ENCODE data around the gene GOLT1A.

GOLT1A gene

GRCh38 chr1:204172404-204173029, 41.3 kb downstream of the GOLT1A start:
- H3K4me3 ChIP-seq (ENCODE audit: low read length): no peak overlapping the region
- DNase-seq (ENCODE audit: low read depth, low spot score): no peak

DNA sequence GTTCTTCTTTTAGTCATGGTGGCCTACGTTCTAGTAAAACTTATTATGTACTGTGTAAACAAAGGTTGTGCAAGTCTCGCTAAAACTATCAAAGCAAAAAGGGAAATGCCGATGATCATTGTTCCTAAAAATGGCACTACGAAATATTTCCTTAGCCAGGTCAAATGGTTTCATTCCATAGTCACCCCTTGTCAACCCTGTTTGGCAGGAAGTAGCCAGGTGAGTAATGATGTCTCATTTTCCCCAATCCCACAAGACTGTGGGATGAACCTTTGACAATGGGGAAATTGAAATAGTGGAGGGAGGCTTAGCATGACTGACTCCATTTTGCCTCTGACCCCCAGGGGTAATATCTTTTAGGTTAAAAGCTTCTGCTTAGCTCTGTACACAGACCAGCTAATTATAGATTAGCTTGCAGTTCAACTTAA, 42.0 kb downstream of the GOLT1A start:
- no peak for DNase-seq (ENCODE audit: low read depth, low spot score)

GRCh38 chr1:204170494-204171155, 43.2 kb downstream of the GOLT1A start:
- H3K4me3 ChIP-seq (ENCODE audit: low read length): no peak overlapping the region
- no peak for DNase-seq (ENCODE audit: low read depth, low spot score)

More for the DNA sequence above, 42.0 kb downstream of the GOLT1A start:
- H3K4me3 ChIP-seq (ENCODE audit: low read length): no peak overlapping the region

- no peak overlapping the region for H3K4me3 ChIP-seq (ENCODE audit: low read length)
- no peak for DNase-seq (ENCODE audit: low read depth, low spot score)
These were observed 43.9 kb downstream of the GOLT1A start for GRCh38 chr1:204169858-204170257.

DNA sequence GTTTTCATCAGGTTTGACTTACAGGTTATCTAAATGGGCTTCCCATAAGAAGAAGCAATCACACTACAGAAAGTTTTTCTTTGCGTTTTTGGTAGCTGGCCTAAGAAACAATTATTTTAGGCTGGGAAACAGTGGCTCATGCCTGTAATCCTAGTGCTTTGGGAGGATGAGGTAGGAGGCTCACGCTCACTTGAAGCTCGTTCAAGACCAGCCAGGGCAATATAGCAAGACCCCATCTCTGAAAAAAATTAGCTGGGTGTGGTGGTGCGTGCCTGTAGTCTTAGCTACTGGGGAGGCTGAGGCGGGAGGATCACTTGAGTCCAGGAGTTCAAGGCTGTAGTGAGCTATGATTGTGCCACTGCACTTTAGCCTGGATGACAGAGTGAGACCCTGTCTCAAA, 46.1 kb downstream of the GOLT1A start:
- H3K4me3 ChIP-seq (ENCODE audit: low read length): no peak overlapping the region
- no peak for DNase-seq (ENCODE audit: low read depth, low spot score)

- H3K4me3 ChIP-seq (ENCODE audit: low read length): no peak within 1 kb of the TSS
- no peak for DNase-seq (ENCODE audit: low read depth, low spot score)
These were observed 47.6 kb downstream of the GOLT1A start, which contains the start of gene REN for GRCh38 chr1:204166219-204166618. Gene REN, minus strand, starts transcription at chr1:204166337. Its CDS starts 44 bp downstream, at chr1:204166293.

DNA sequence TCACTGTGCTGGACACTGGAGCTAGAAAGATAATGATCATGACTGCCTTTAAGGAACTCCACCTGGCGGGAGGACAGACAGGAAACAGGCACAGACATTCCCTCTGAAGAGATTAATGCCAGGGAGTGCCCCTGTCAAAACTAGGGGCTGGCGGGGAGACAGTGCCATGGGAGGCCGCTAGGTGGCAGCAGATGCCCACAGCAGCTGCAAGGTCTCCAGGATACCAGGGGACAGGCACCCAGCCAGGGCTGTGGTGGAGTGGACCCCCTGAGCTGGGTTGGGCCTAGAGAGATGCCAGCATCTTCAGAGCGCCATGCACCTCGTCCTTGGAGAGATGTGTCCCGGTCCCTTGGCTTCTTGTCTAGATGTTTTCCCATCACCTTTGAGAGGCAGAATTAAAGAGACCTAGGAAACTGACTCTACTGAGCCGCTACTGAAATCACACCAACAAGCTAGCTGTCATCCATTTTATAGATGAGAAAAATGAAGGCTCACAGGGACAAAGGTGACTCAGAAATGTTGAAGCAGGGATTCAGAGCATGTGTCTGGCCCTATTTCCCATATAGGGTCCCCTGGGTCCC, 51.2 kb downstream of the GOLT1A start:
- H3K4me3 ChIP-seq (ENCODE audit: low read length): no peak overlapping the region
- peak; percentile 50 for DNase-seq (ENCODE audit: low read depth, low spot score)

- DNase-seq (ENCODE audit: low read depth, low spot score): no peak
- H3K4me3 ChIP-seq (ENCODE audit: low read length): no peak overlapping the region
These were observed 51.9 kb downstream of the GOLT1A start for GRCh38 chr1:204161609-204162493.

DNA sequence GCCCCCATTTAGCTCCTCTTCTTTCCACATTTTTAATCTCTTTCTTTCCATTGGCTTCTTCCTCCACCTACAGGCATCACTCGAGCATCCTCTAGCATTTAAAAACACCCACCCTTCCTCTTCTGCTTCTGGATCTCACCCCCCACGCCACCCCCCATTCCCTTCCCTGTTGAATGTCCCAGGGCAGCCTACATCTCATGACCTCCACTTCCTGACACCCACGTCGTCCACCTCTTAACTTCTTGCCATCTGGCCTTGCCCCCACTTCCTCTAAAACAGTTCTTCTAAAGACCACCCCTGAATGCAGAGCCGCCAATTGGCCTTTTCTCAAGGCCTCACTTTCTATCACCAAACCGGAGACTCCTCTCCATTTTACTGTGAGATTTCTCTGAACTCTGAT, 55.8 kb downstream of the GOLT1A start:
- H3K4me3 ChIP-seq (ENCODE audit: low read length): no peak overlapping the region
- no peak for DNase-seq (ENCODE audit: low read depth, low spot score)

GRCh38 chr1:204155881-204156280, 57.9 kb downstream of the GOLT1A start:
- DNase-seq (ENCODE audit: low read depth, low spot score): no peak
- no peak overlapping the region for H3K4me3 ChIP-seq (ENCODE audit: low read length)

DNA sequence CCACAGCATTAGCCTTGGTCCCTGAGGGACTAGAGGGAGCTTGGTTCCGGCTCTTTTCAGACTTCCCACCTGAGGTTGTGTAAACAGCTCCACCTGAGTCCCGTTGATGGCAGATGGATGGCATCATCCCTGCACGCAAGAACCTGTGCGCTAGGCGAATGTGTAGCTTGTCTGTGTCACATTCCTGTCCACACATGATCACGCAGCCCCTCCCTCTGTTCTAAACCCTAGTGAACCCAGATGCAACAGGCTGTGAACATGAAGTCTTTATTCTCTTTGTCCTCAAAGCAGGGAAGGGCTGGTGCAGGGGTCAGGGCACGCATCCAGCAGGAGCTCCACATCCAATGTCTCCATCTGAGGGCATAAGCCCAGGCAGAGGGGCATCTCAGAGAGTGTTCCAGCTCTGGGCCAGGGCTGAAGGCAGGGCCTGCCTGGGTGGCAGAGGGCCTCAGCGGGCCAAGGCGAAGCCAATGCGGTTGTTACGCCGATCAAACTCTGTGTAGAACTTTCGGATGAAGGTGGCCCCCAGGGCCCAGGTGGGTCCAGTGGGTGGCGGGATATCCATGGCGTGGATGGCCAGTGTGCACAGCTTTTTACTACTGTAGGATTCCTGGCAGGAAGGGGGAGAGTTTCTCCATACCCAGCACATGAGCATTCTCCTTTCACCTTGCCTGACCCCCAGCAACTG, 59.1 kb downstream of the GOLT1A start:
- DNase-seq (ENCODE audit: low read depth, low spot score): no peak

DNA sequence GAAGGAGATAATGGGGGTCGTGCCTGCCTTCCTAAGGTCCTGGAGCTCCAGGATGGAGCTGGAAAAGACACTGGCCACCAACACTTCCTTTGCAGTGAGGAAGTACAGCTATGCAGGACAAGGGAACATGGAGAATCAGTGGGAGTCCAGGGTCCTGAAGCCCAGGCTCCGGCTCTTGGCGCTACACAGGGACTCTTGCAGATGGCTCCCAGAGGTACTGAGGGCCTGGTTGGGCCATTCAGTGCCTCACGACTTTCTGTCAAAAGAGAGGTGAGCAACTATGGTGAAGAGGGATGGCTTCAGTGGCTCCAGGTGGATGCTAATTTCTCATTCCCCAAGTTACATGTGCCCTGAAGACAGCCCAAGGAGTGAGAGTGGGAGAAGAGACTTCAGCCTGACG, 60.1 kb downstream of the GOLT1A start:
- no peak for DNase-seq (ENCODE audit: low read depth, low spot score)
- H3K4me3 ChIP-seq (ENCODE audit: low read length): no peak overlapping the region

More for the DNA sequence above, 59.1 kb downstream of the GOLT1A start:
- no peak overlapping the region for H3K4me3 ChIP-seq (ENCODE audit: low read length)

- DNase-seq (ENCODE audit: low read depth, low spot score): no peak
- H3K4me3 ChIP-seq (ENCODE audit: low read length): peak overlapping the region; percentile 51
These were observed 61.3 kb downstream of the GOLT1A start for GRCh38 chr1:204152310-204153044.

DNA sequence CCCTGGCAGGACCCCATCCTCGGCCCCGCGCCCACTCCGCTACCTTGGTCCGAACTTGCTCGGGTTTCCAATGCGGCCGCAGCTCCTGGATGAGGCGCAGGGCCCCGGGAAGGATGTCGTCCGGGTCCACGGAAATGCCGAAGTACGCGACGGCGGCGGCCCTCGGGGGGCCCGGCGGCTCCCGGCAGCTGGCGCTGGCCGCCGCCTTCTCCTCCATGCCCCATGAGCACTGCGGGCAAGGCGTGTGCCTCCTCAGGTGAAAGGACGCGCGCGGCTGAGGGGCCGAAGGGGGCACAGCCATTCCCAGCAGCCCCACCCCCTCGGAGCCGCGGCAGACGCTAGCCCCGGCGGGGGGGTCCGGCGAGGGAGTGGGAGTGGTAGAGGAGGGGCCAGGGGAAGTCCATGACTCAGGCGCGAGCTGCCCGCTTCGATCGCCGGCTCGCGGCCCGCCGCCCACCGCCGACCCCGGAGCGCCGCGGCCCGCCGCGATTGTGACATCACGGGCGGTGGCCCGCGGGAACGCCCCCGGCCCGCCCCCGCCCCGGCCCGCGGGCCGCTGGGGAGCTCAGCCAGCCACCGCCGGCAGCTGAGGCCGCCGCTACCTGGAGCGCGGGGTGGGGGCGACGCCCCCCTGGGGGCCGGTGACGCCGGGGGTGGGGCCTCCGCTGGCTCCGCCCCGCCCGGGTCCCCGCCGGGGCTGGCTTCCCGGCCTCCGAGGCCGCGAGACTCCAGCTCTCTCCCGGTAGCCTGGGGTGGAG, 62.1 kb downstream of the GOLT1A start, which contains the start of gene ETNK2:
Gene ETNK2 (minus strand): TSS at position 493 of the 758 bp plus-strand sequence. CDS start 192 bp downstream, at position 301.
- DNase-seq (ENCODE audit: low read depth, low spot score): peak; percentile 35
- peak within 1 kb of the TSS; percentile 55 for H3K4me3 ChIP-seq (ENCODE audit: low read length)

DNA sequence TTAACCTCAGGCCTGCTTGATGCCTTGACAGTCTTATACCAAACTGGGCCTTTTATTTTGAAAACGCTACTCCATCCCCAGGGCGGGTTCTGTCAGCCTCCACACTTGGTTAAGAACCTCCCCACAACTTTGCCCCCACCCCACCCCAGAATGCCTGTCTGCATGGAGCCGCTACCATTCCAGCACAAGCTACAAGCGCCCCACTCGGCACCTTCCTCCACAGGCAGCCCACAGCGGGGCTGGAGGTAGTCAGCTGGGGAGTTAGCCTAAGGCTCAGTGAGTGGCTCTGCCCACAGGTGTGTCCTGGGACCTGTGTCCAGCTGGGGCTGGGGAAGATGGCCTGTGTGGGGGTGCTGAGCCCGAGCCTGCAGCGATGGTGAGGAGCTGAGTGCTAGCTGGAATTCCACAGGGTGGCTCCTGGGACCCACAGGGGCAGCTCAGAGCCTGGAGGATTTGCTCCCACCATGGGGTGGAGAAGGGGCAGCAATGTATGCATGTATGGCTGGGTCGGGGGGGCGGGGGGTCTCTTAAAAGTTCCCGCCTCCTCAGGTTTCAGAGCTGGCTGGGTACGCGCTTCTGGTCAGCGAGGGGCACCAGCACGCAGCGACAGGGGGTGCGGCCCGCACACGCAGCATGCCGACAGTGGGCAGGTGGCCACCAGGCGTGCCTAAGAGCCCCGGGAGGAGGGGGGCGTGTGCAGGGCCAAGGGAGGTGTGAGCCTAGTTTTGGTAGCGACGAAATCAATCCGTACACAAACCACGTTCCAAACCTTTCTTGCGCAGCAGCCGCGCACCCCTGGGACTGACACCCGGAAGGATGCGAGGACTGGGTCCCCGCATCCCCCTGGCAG, 62.9 kb downstream of the GOLT1A start:
- DNase-seq (ENCODE audit: low read depth, low spot score): no peak
- peak overlapping the region; percentile 55 for H3K4me3 ChIP-seq (ENCODE audit: low read length)

DNA sequence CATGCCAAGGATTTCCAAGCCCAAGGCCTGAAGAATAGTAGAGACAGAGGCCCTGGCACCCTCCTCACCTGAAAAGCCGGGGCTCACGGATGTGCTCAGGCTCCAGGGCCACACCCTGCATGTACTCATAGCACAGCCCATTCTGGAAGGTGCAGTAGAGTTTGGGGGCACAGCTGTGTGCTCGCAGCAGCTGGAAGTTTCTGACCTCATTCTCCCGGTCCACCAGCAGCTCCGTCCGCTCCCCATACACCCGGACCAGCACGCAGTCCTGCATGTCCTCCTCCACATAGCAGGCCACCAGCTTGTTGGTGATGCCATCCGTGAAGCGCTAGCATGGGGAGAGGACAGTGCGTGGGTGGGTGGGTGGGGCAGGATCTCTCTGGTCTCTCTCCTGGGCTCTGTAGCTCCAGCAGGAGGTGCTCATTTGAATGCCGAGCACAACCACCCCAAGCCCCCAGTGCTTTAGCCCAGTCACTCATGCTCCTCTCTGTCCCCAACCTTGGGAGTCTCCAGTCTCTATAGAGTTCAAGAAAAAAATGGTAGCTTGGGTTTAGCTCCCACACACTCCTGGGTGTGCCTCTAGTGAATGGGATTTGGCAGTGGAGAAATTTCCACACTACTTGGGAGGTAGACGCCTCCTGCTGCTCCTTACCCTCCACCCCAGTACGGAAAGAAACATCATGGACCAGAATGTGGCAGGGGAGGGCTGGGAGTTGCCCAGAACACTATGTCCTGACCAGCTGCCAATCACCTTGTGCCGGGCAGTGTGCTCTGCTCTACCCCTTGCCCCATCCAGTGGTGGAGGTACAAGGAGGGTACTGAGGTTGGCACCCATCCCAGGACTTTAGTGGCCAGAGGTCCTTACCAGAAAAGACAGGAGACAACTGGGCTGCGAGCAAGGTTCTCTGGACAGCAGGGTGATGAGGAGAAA, 63.9 kb downstream of the GOLT1A start:
- H3K4me3 ChIP-seq (ENCODE audit: low read length): no peak overlapping the region
- DNase-seq (ENCODE audit: low read depth, low spot score): no peak

Measured in Jurkat, Clone E6-1 (cell line).